Esophagus squamous epithelium (tissue), 4 donors: ENCODE measurements around the gene TM7SF3.

ENCODE experiments used
- POLR2A ChIP-seq, 4 donors: fragments of 450-650 bp; IDR thresholded peaks; one replicate each; pipeline ENCODE4 v1.6.1; 2017; ENCODE audit warnings: antibody characterized with exemption in 4 of 4, mild to moderate bottlenecking in 4 of 4, moderate library complexity in 3 of 4
- TF ChIP-seq, protein P1 (sequence below), 6 experiments: fragments of 450-650 bp in 4 of 6; fragments of 200-600 bp in 2 of 6; sonication (generic) in 2 of 6; IDR thresholded peaks; one replicate each; pipeline ENCODE4 v1.5.1; 2016 to 2019; ENCODE audit warnings: antibody characterized with exemption in 6 of 6, mild to moderate bottlenecking in 4 of 6, moderate library complexity in 4 of 6

DNA sequence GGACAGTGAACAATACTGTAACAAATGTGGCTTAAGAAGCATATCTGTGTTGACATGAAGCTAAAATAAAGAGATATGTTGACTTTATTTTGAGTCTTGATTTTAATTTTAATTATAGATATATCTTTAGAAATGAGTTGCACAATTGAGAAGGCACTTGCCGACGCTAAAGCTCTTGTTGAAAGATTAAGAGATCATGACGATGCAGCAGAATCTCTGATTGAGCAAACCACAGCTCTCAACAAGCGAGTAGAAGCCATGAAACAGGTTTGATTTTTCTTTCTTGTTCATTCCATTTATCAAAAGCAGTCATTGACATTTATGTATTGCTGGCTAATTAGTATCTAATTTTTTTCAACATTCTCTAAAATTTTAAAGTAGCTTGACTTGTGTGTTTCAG, 60.2 kb downstream of the TM7SF3 start:
- TF ChIP-seq, protein P1, sequence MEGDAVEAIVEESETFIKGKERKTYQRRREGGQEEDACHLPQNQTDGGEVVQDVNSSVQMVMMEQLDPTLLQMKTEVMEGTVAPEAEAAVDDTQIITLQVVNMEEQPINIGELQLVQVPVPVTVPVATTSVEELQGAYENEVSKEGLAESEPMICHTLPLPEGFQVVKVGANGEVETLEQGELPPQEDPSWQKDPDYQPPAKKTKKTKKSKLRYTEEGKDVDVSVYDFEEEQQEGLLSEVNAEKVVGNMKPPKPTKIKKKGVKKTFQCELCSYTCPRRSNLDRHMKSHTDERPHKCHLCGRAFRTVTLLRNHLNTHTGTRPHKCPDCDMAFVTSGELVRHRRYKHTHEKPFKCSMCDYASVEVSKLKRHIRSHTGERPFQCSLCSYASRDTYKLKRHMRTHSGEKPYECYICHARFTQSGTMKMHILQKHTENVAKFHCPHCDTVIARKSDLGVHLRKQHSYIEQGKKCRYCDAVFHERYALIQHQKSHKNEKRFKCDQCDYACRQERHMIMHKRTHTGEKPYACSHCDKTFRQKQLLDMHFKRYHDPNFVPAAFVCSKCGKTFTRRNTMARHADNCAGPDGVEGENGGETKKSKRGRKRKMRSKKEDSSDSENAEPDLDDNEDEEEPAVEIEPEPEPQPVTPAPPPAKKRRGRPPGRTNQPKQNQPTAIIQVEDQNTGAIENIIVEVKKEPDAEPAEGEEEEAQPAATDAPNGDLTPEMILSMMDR (IDR thresholded peaks at IDR 0.05) = no peak
- no peak for TF ChIP-seq POLR2A (IDR thresholded peaks at IDR 0.05)
